Spleen (tissue), 13 donors: Measurements from ENCODE around the gene VTI1A. TPM values are rescaled to one million over a fixed set of nuclear protein-coding genes. Genes with fewer than 3 reads are reported as not detected.

Source experiments
- DNase-seq: peaks from one replicate; pipeline ENCODE4 v3.0.0-alpha.2; 2020
- H3K27ac ChIP-seq, 8 donors: fragments of 200-600 bp; sonication (generic) in 7 of 8; 1 replicate in 4 of 8; 2 replicates in 4 of 8; pipeline versions ENCODE4 v1.5.0 to v1.8.0; 2016 to 2021; ENCODE audit warnings: inconsistent platforms in 4 of 8, mild to moderate bottlenecking in 4 of 8, moderate library complexity in 1 of 8
- H3K27me3 ChIP-seq, 7 donors: fragments of 200-600 bp; sonication (generic) in 6 of 7; replicated peaks in 1 of 7; 1 replicate in 4 of 7; 2 replicates in 3 of 7; pipeline versions ENCODE4 v1.5.0 to v1.8.0; 2016 to 2021; ENCODE audit warnings: inconsistent platforms in 3 of 7, mild to moderate bottlenecking in 1 of 7
- H3K36me3 ChIP-seq, 6 donors: fragments of 200-600 bp; sonication (generic) in 5 of 6; 1 replicate in 4 of 6; 2 replicates in 2 of 6; pipeline versions ENCODE4 v1.5.0 to v1.8.0; 2016 to 2021; ENCODE audit warnings: inconsistent platforms in 2 of 6
- H3K4me1 ChIP-seq, 6 donors: fragments of 200-600 bp; sonication (generic) in 5 of 6; 1 replicate in 3 of 6; 2 replicates in 3 of 6; pipeline versions ENCODE4 v1.5.0 to v1.8.0; 2016 to 2021; ENCODE audit warnings: inconsistent platforms in 3 of 6
- H3K4me3 ChIP-seq, 8 donors: fragments of 200-600 bp; sonication (generic) in 7 of 8; 1 replicate in 4 of 8; 2 replicates in 4 of 8; pipeline versions ENCODE4 v1.5.0 to v1.8.0; 2016 to 2021; ENCODE audit warnings: inconsistent platforms in 4 of 8, mild to moderate bottlenecking in 4 of 8, moderate library complexity in 2 of 8
- H3K9me3 ChIP-seq, 8 donors: fragments of 200-600 bp; sonication (generic) in 7 of 8; 1 replicate in 4 of 8; 2 replicates in 4 of 8; pipeline versions ENCODE4 v1.5.0 to v1.8.0; 2016 to 2021; ENCODE audit warnings: inconsistent platforms in 4 of 8
- POLR2A ChIP-seq, 3 donors: fragments of 450-650 bp; IDR thresholded peaks; one replicate each; pipeline ENCODE4 v1.5.1; 2017; ENCODE audit warnings: antibody characterized with exemption in 3 of 3, mild to moderate bottlenecking in 1 of 3
- POLR2AphosphoS5 ChIP-seq, 3 donors: sonication (generic); formaldehyde crosslinking; IDR thresholded peaks; one replicate each; pipeline ENCODE4 v1.5.1; 2017; ENCODE audit warnings: antibody characterized with exemption in 3 of 3
- WGBS, 5 donors: extraction: QIAGEN DNeasy Blood & Tissue Kit in 3 of 5; methylation state at CpG; one replicate each; pipeline versions ENCODE4 v1.1.5 to v1.1.7; 2013 to 2018; 5-methylcytosine and 5-hydroxymethylcytosine counted together
- intact Hi-C: fragments of 100-400 bp; cut with DNase I; formaldehyde crosslinking; loops from one replicate; pipeline ENCODE4 v1.15.0; 2023; ENCODE audit warnings: low total_unique reads
- long read RNA-seq, 2 donors: transcript quantifications; one replicate each; lab custom pipeline, GENCODE V29; 2026
- polyA plus RNA-seq, 3 donors: library from polyadenylated mRNA; stranded (reverse); fragments of 200-250 nt; gene quantifications; one replicate each; pipeline ENCODE4 v1.2.1, GENCODE V29; 2013
- total RNA-seq, 7 donors: library from RNA; depleted of rRNA in 3 of 7; stranded (reverse); fragments of >200 nt in 3 of 7; fragmentation: NEBNext Ultra II Directional in 4 of 7; extraction: Animal tissue kit (Norgen Biotek cat#: 25700) in 4 of 7; gene quantifications; one replicate each; pipeline versions ENCODE4 v1.1.0 to v1.2.1, GENCODE V29; 2016 to 2021
- TF ChIP-seq, protein P1 (sequence below), 11 experiments: fragments of 200-600 bp in 7 of 11; fragments of 450-650 bp in 4 of 11; sonication (generic) in 4 of 11; IDR thresholded peaks in 8 of 11; conservative IDR thresholded peaks in 3 of 11; 1 replicate in 7 of 11; 2 replicates in 4 of 11; pipeline versions ENCODE4 v1.4.0 to v1.8.0; 2016 to 2021; ENCODE audit warnings: antibody characterized with exemption in 11 of 11, inconsistent platforms in 4 of 11, mild to moderate bottlenecking in 1 of 11
- donor health status: healthy with polysubstance abuse.
- donor health status: DM: no; HTN: no; CAD: no; lungs with moderate emphysema.
- donor health status: DM: no; HTN: no; CAD: no.
- donor health status: Bipolar disorder and iron deficiency.
- donor health status: healthy.
- donor health status: DM: no; HTN: no; CAD: no.
- donor health status: DM: yes; HTN: yes; CAD: no.

The VTI1A gene
- total RNA-seq (100 to 1,000 TPM in 1 of 7 donors, 10 to 100 TPM in 6; 46.5 to 129 (median 73.2) TPM), polyA plus RNA-seq (10 to 100 TPM in 1 of 3 donors, 1 to 10 TPM in 2; 7.8 to 12.7 (median 8.2) TPM)
- long read RNA-seq, donor 1, full-length matches to known transcripts = 2 of 2 reads
- long read RNA-seq, donor 1, partial matches to known transcripts = 0 of 2 reads
- long read RNA-seq, donor 1, other reads (novel, unspliced or antisense) = 0 of 2 reads
- long read RNA-seq, donor 2, full-length matches to known transcripts = 4 of 4 reads
- long read RNA-seq, donor 2, partial matches to known transcripts = 0 of 4 reads
- long read RNA-seq, donor 2, other reads (novel, unspliced or antisense) = 0 of 4 reads

DNA sequence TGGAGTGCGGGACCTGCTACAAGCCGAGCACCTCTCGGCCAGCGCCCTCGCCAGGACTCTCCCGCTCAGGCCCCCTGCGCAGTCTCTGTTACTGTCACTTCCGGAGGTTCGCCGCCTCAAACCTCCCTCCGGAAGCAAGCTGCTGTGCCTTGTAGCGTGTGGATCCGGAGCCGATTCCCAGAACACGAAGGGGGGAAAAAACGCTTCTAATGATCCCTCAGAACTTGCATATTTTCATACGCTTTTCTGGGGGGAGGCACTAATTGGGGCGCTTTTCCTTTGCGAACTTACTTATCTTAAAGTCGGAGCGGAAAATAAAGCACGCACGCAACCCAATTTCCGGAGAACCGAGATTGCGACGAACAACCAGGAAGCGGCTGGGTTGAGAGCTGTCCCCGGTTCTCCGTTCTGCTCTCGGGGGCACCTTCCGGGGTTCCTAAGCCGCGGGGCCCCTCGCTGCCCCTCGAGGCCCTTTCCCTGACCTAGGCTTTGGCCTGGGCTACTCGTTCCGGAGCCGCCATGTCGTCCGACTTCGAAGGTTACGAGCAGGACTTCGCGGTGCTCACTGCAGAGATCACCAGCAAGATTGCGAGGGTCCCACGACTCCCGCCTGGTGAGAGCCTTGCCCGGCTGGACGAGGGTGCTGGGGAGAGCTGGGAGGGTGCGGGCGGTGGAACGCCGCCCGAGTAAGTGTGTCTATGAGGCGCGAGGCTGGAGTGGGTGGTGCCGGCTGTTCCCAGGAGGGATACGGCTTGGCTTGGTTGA is at the start of gene VTI1A, which contains the start of gene ZDHHC6:
TSS of gene VTI1A (plus strand) at position 361 of the 765 bp plus-strand sequence. CDS start at position 520, 159 bp downstream.
TSS of gene ZDHHC6 (minus strand) at position 60 of the 765 bp plus-strand sequence. CDS start 1,478 bp downstream, outside the sequence.
- peaks cover 0 to 55% (median 24%) of the 10 kb centered on the region in 6 donors for H3K36me3 ChIP-seq
- H3K4me3 ChIP-seq = peak within 1 kb of the TSS; percentile 65 to 98 (median 91)
- intact Hi-C loops = loop anchor here (10.0 kb wide), 1 partner anchor 262 kb away; the partner anchor contains the start of gene GPAM
- 0 to 1% (median 0%) methylated on average over 53 to 59 of the region's 59 CpGs for WGBS, 5 donors
- no peaks in the 10 kb centered on the region for H3K9me3 ChIP-seq
- peak within 1 kb of the TSS; percentile 85 to 94 (median 90) for H3K27ac ChIP-seq
- TF ChIP-seq, protein P1, sequence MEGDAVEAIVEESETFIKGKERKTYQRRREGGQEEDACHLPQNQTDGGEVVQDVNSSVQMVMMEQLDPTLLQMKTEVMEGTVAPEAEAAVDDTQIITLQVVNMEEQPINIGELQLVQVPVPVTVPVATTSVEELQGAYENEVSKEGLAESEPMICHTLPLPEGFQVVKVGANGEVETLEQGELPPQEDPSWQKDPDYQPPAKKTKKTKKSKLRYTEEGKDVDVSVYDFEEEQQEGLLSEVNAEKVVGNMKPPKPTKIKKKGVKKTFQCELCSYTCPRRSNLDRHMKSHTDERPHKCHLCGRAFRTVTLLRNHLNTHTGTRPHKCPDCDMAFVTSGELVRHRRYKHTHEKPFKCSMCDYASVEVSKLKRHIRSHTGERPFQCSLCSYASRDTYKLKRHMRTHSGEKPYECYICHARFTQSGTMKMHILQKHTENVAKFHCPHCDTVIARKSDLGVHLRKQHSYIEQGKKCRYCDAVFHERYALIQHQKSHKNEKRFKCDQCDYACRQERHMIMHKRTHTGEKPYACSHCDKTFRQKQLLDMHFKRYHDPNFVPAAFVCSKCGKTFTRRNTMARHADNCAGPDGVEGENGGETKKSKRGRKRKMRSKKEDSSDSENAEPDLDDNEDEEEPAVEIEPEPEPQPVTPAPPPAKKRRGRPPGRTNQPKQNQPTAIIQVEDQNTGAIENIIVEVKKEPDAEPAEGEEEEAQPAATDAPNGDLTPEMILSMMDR (IDR thresholded peaks at IDR 0.05 in 8 of 11, conservative IDR thresholded peaks at IDR 0.05 in 3 of 11) = peak in 5 of 11 experiments; percentile 8 to 34 (median 20)
- TF ChIP-seq POLR2A (IDR thresholded peaks at IDR 0.05) (peak in 1 of 3 donors; percentile 73), POLR2AphosphoS5 (IDR thresholded peaks at IDR 0.05) (peak; percentile 88 to 91 (median 89))
- H3K4me1 ChIP-seq = peaks cover 24 to 89% (median 52%) of the 10 kb centered on the region in 6 donors
- H3K27me3 ChIP-seq = no peaks in the 10 kb centered on the region
- DNase-seq = peak; percentile 95

- 92 to 99% (median 94%) methylated on average over 2 of the region's 2 CpGs for WGBS, 5 donors
- no peak overlapping the region for H3K27ac ChIP-seq
- TF ChIP-seq, protein P1 (IDR thresholded peaks at IDR 0.05 in 8 of 11, conservative IDR thresholded peaks at IDR 0.05 in 3 of 11) = no peak
- no peak for TF ChIP-seq POLR2A (IDR thresholded peaks at IDR 0.05)
- TF ChIP-seq POLR2AphosphoS5 (IDR thresholded peaks at IDR 0.05) = no peak
Measured at GRCh38 chr10:112397592-112397991, 49.4 kb upstream of the VTI1A start.

DNA sequence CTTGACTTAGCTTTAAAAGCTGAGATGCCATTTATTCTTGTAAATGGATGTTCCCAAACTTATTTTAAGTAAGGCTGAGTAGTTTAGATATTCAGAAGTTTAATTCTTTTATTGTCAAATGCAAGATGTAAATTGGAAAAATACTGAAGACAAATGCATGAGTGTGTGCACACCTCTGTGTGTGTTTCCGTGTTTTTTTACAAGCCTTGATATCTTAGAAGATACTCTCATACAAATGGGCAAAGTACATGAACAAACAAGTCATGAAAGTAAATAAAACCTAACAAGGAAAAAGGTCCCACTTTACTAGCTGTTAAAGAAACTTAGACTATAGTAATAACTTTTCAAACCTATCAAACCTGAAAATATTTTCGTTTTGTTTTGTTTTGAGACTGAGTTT is 44.1 kb upstream of the VTI1A start:
- Histone ChIP-seq H3K36me3 (peaks cover 3 to 98% (median 81%) of the 10 kb centered on the region in 6 donors), H3K4me3 (no peak overlapping the region), H3K9me3 (no peaks in the 10 kb centered on the region), H3K27me3 (no peaks in the 10 kb centered on the region), H3K4me1 (no peaks in the 10 kb centered on the region), H3K27ac (no peak overlapping the region)
- TF ChIP-seq POLR2AphosphoS5 (IDR thresholded peaks at IDR 0.05) (no peak), POLR2A (IDR thresholded peaks at IDR 0.05) (no peak)
- TF ChIP-seq, protein P1 (IDR thresholded peaks at IDR 0.05 in 8 of 11, conservative IDR thresholded peaks at IDR 0.05 in 3 of 11) = no peak
- no peak for DNase-seq
- 91 to 96% (median 93%) methylated on average over 2 of the region's 2 CpGs for WGBS, 5 donors
- intact Hi-C loops = no loop called here

More at GRCh38 chr10:112397592-112397991, 49.4 kb upstream of the VTI1A start:
- Histone ChIP-seq H3K36me3 (peaks cover 0 to 84% (median 60%) of the 10 kb centered on the region in 6 donors), H3K4me1 (no peaks in the 10 kb centered on the region), H3K9me3 (no peaks in the 10 kb centered on the region), H3K27me3 (no peaks in the 10 kb centered on the region), H3K4me3 (no peak overlapping the region)
- intact Hi-C loops = no loop called here
- no peak for DNase-seq
